CD4-positive, CD25-positive, alpha-beta regulatory T cell (primary cell): Measurements from ENCODE around the gene MLLT10. TPM values are rescaled to one million over a fixed set of nuclear protein-coding genes. Genes with fewer than 3 reads are reported as not detected.
"Not testable (repeated sequence)": the region's sequence is repeated elsewhere in the genome, so short reads cannot be mapped to it uniquely, and the experiment has no call there.

Source experiments
- ATAC-seq, 2 donors: fragments of 150-1000 bp; cut with Tn5 transposase; one replicate each; pipeline ENCODE4 v1.10.0; 2021; ENCODE audit warnings: low read depth in 2 of 2, moderate number of reproducible peaks in 2 of 2, moderate library complexity in 1 of 2
- DNase-seq, 3 donors: peaks; one replicate each; pipeline versions ENCODE4 v3.0.0 to v3.0.0-alpha.2; 2012 to 2022; ENCODE audit warnings: mixed read lengths in 1 of 3
- H3K27ac ChIP-seq: one replicate; pipeline ENCODE4 v1.7.0; 2013; ENCODE audit warnings: mild to moderate bottlenecking, low read length; ENCODE audit not compliant: insufficient read depth, poor library complexity, severe bottlenecking
- H3K27me3 ChIP-seq: one replicate; pipeline ENCODE4 v1.7.0; 2013; ENCODE audit warnings: low read length; ENCODE audit not compliant: control insufficient read depth, insufficient read depth
- H3K36me3 ChIP-seq: one replicate; pipeline ENCODE4 v1.7.0; 2013; ENCODE audit warnings: mild to moderate bottlenecking, low read length, moderate library complexity; ENCODE audit not compliant: control insufficient read depth, insufficient read depth
- H3K4me1 ChIP-seq: 2 replicates; pipeline ENCODE4 v1.7.0; 2013; ENCODE audit warnings: mild to moderate bottlenecking, low read length; ENCODE audit not compliant: insufficient read depth, control insufficient read depth, poor library complexity, severe bottlenecking
- H3K4me3 ChIP-seq: one replicate; pipeline ENCODE4 v1.7.0; 2013; ENCODE audit warnings: low read depth, mild to moderate bottlenecking, low read length, moderate library complexity
- H3K9me3 ChIP-seq, 2 experiments: 1 replicate in 1 of 2; 2 replicates in 1 of 2; pipeline ENCODE4 v1.7.0; 2013; ENCODE audit warnings: low read length in 2 of 2, mild to moderate bottlenecking in 1 of 2, moderate library complexity in 1 of 2; ENCODE audit not compliant: control insufficient read depth in 2 of 2
- H3K27ac Mint-ChIP-seq, 3 donors: one replicate each; pipeline ENCODE4 v1.8.0; 2020 to 2022; ENCODE audit warnings: mild to moderate bottlenecking in 3 of 3, mixed read lengths in 3 of 3, moderate library complexity in 2 of 3
- H3K27me3 Mint-ChIP-seq: one replicate; pipeline ENCODE4 v1.8.0; 2022; ENCODE audit warnings: mild to moderate bottlenecking, mixed read lengths
- H3K36me3 Mint-ChIP-seq: one replicate; pipeline ENCODE4 v1.8.0; 2020; ENCODE audit warnings: mixed read lengths
- H3K4me1 Mint-ChIP-seq, 4 donors: one replicate each; pipeline ENCODE4 v1.8.0; 2020 to 2022; ENCODE audit warnings: mixed read lengths in 4 of 4, mild to moderate bottlenecking in 1 of 4
- H3K4me3 Mint-ChIP-seq, 4 donors: one replicate each; pipeline ENCODE4 v1.8.0; 2020 to 2022; ENCODE audit warnings: mild to moderate bottlenecking in 4 of 4, mixed read lengths in 4 of 4, moderate library complexity in 3 of 4
- H3K9me3 Mint-ChIP-seq, 7 donors: one replicate each; pipeline ENCODE4 v1.8.0; 2020 to 2022; ENCODE audit warnings: mixed read lengths in 7 of 7, mild to moderate bottlenecking in 3 of 7, moderate library complexity in 2 of 7
- polyA plus RNA-seq, 4 donors: library from polyadenylated mRNA; unstranded; fragments of 300-500 nt; fragmentation: Illumina TruSeq; gene quantifications; one replicate each; pipeline ENCODE4 v1.2.3, GENCODE V29; 2021
- total RNA-seq: library from RNA; stranded (reverse); gene quantifications from one replicate; pipeline ENCODE4 v1.2.3, GENCODE V29; 2022

Gene MLLT10
- total and polyA plus RNA-seq, 5 donors from 2014 or later, result 5.8 to 81.9 (median 8.1) TPM

DNA sequence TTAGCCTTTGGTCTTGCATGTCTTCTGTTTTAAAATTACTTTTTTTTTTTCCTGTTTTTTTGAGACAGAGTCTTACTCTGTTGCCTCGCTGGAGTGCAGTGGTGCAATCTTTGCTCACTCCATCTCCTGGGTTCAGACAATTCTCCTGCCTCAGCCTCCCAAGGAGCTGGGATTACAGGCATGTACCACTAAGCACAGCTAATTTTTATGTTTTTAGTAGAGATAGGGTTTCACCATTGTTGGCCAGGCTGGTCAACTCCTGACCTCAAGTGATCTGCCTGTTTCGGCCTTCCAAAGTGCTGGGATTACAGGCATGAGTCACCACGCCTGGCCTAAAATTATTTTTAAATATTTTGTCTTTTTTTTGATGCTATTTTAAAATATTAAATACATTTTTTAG lies 38.5 kb downstream of the MLLT10 start:
- DNase-seq (no peak), ATAC-seq (no peak)
- peaks cover 40 to 69% (median 60%) of the 10 kb centered on the region in 4 donors for H3K4me1 Mint-ChIP-seq
- Histone ChIP-seq H3K36me3 (peaks cover 3% of the 10 kb centered on the region), H3K4me3 (no peak overlapping the region), H3K27me3 (no peaks in the 10 kb centered on the region), H3K4me1 (peaks cover 10% of the 10 kb centered on the region), H3K9me3 (no peaks in the 10 kb centered on the region), H3K27ac (no peak overlapping the region)
- H3K9me3 Mint-ChIP-seq, result peaks cover 0 to 2% (median 0%) of the 10 kb centered on the region in 7 donors
- H3K27ac Mint-ChIP-seq, result peak overlapping the region in 2 of 3 donors; percentile 14 to 39
- no peaks in the 10 kb centered on the region for H3K27me3 Mint-ChIP-seq
- H3K36me3 Mint-ChIP-seq, result peaks cover 31% of the 10 kb centered on the region
- peak overlapping the region in 1 of 4 donors; percentile 33 for H3K4me3 Mint-ChIP-seq

DNA sequence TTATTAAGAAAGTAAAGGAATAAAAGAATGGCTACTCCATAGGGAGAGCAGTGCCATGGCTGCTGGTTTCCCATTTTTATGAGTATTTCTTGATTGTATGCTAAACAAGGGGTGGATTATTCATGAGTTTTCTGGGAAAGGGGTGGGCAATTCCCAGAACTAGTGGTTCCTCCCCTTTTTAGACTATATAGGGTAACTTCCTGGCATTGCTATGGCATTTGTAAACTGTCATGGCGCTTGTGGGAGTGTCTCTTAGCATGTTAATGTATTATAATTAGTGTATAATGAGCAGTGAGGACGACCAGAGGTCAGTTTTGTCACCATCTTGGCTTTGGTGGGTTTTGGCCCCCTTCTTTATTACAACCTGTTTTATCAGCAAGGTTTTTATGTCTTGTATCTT lies 40.5 kb downstream of the MLLT10 start:
- H3K4me1 Mint-ChIP-seq, result peaks cover 52 to 76% (median 66%) of the 10 kb centered on the region in 4 donors
- not testable (repeated sequence) for H3K27ac ChIP-seq, ATAC-seq, H3K4me3 ChIP-seq, H3K27me3 ChIP-seq, H3K27me3 Mint-ChIP-seq, DNase-seq, H3K9me3 ChIP-seq, H3K36me3 ChIP-seq, H3K9me3 Mint-ChIP-seq
- H3K36me3 Mint-ChIP-seq, result peaks cover 25% of the 10 kb centered on the region
- peak overlapping the region in 1 of 4 donors; percentile 10 for H3K4me3 Mint-ChIP-seq
- peak overlapping the region in 1 of 3 donors; percentile 57 for H3K27ac Mint-ChIP-seq
- peaks cover 10% of the 10 kb centered on the region for H3K4me1 ChIP-seq

DNA sequence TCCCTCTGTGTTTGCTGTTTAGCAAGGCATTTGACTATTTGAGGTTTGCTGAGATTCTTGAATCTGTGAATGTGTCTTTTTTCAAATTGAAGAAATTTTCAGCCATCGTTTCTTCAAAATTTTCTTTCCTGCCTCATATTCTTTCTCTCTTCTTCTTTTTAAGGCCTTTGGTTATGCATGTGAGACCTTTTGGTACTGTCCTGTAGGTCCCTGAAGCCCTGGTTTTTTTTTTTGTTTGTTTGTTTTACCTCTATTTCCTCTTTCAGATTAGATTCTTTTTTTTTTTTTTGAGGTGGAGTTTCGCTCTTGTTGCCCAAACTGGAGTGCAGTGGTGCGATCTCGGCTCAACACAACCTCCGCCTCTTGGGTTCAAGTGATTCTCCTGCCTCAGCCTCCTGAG lies 45.3 kb downstream of the MLLT10 start:
- DNase-seq, result no peak
- peaks cover 0 to 4% (median 2%) of the 10 kb centered on the region in 7 donors for H3K9me3 Mint-ChIP-seq
- H3K4me1 ChIP-seq, result no peaks in the 10 kb centered on the region
- no peaks in the 10 kb centered on the region for H3K27me3 Mint-ChIP-seq
- no peaks in the 10 kb centered on the region for H3K27me3 ChIP-seq
- H3K4me3 Mint-ChIP-seq, result peak overlapping the region in 1 of 4 donors; percentile 25
- no peak overlapping the region for H3K27ac ChIP-seq
- peaks cover 5% of the 10 kb centered on the region for H3K36me3 ChIP-seq
- ATAC-seq, result no peak
- H3K9me3 ChIP-seq, result no peaks in the 10 kb centered on the region
- H3K27ac Mint-ChIP-seq, result peak overlapping the region in 2 of 3 donors; percentile 11 to 84
- no peak overlapping the region for H3K4me3 ChIP-seq
- peaks cover 35 to 51% (median 47%) of the 10 kb centered on the region in 4 donors for H3K4me1 Mint-ChIP-seq
- H3K36me3 Mint-ChIP-seq, result peaks cover 31% of the 10 kb centered on the region

DNA sequence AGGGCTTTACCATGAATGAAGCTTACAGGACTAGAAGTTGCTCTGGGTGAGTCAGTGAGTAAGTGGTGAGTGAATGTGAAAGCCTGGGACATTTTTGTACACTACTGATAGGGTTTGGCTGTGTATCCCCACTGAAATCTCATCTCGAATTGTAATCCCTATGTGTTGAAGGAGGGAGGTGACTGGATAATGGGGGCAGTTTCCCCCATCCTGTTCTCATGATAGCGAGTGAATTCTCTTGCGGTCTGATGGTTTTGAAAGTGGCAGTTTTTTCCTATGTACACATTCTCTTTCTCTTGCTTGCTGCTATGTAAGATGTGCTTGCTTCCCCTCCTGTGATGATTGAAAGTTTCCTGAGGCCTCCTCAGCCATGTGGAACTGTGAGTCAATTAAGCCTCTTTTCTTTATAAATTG lies 47.4 kb downstream of the MLLT10 start:
- H3K9me3 ChIP-seq, H3K9me3 Mint-ChIP-seq, H3K4me3 Mint-ChIP-seq, H3K4me1 ChIP-seq, ATAC-seq, H3K27me3 Mint-ChIP-seq, H3K27me3 ChIP-seq, H3K4me3 ChIP-seq, H3K36me3 ChIP-seq, DNase-seq, H3K27ac ChIP-seq: not testable (repeated sequence)
- Mint-ChIP-seq H3K4me1 (peaks cover 38 to 52% (median 46%) of the 10 kb centered on the region in 4 donors), H3K36me3 (peaks cover 31% of the 10 kb centered on the region), H3K27ac (peak overlapping the region in 1 of 3 donors; percentile 66)

DNA sequence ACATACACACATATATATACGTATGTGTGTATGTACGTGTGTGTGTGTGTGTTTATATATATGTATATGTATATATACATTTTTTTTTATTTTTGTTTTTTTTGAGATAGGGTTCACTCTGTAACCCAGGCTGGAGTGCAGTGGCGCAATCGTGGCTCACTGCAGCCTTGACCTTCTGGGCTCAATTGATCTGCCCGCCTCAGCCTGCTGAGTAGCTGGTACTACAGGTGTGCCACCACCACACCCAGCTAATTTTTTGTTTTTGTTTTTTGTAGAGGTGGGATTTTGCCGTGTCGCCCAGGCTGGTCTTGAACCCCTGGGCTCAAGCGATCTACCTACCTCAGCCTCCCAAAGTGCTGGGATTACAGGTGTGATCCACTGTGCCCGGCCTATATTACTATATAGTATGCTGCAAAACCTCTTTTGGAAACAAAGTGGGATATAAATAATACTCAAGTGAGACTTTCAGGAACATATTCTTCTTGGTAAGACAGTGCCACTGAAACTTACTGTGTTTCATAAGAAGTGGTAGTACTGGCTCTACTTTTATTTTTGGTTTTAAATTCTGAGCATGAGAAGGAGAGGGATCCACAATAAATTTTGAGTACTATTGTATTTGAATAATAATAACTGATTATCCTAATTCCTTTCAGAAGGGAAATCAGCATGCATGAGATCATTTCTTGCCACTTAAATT lies 51.0 kb downstream of the MLLT10 start:
- H3K4me3 ChIP-seq, result peak overlapping the region; percentile 16
- H3K4me1 Mint-ChIP-seq, result peaks cover 40 to 57% (median 50%) of the 10 kb centered on the region in 4 donors
- no peak overlapping the region for H3K27ac ChIP-seq
- no peaks in the 10 kb centered on the region for H3K9me3 ChIP-seq
- no peak overlapping the region for H3K4me3 Mint-ChIP-seq
- no peak for DNase-seq
- H3K36me3 Mint-ChIP-seq, result peaks cover 41% of the 10 kb centered on the region
- no peaks in the 10 kb centered on the region for H3K27me3 Mint-ChIP-seq
- H3K4me1 ChIP-seq, result no peaks in the 10 kb centered on the region
- H3K9me3 Mint-ChIP-seq, result peaks cover 0 to 4% (median 2%) of the 10 kb centered on the region in 7 donors
- ATAC-seq, result no peak
- H3K27me3 ChIP-seq, result no peaks in the 10 kb centered on the region
- H3K36me3 ChIP-seq, result peaks cover 22% of the 10 kb centered on the region
- peak overlapping the region in 2 of 3 donors; percentile 45 to 49 for H3K27ac Mint-ChIP-seq

DNA sequence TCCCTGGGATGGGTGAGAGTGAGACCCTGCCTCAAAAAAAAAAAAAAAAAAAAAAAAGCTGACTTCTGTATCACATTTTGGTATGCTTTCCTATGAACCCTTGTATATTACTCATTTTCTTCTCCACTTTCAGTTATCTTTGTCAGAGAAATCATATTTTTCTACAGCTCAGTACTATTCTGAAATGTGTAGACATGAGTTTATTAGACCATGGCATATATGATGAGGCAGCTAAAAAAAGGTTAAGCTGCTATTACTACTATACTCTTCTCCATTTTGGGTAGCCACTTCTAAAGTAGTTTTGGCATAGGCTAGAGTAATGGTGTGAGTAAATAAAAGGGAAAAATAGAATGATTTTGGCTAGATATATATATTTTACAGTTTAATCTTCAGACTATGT lies 53.4 kb downstream of the MLLT10 start:
- no peak overlapping the region for H3K27ac Mint-ChIP-seq
- H3K27me3 Mint-ChIP-seq, result no peaks in the 10 kb centered on the region
- ATAC-seq (no peak), DNase-seq (no peak)
- Histone ChIP-seq H3K4me1 (no peaks in the 10 kb centered on the region), H3K9me3 (no peaks in the 10 kb centered on the region), H3K27me3 (no peaks in the 10 kb centered on the region), H3K36me3 (peaks cover 22% of the 10 kb centered on the region), H3K4me3 (no peak overlapping the region), H3K27ac (no peak overlapping the region)
- peaks cover 0 to 4% (median 2%) of the 10 kb centered on the region in 7 donors for H3K9me3 Mint-ChIP-seq
- H3K4me3 Mint-ChIP-seq, result no peak overlapping the region
- H3K4me1 Mint-ChIP-seq, result peaks cover 46 to 58% (median 49%) of the 10 kb centered on the region in 4 donors
- peaks cover 43% of the 10 kb centered on the region for H3K36me3 Mint-ChIP-seq

DNA sequence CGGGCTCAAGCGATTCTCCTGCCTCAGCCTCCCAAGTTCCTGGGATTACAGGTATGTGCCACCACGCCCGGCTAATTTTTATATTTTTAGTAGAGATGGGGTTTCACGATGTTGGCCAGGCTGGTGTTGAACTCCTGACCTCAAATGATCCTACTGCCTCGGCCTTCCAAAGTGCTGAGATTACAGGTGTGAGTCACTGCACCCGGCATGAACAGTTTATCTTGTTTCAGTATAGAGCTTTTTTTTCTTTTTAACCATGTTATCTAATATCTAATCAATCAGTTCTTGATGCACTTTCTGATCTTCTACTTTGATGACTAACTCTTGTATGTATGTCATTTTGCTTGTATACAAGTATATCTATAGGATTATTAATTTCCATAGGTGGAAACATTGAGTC lies 54.1 kb downstream of the MLLT10 start:
- H3K36me3 ChIP-seq, result peaks cover 25% of the 10 kb centered on the region
- Mint-ChIP-seq H3K27ac (peak overlapping the region in 1 of 3 donors; percentile 19), H3K36me3 (peaks cover 44% of the 10 kb centered on the region), H3K4me1 (peaks cover 43 to 62% (median 50%) of the 10 kb centered on the region in 4 donors)
- H3K27me3 Mint-ChIP-seq, H3K4me3 ChIP-seq, H3K27me3 ChIP-seq, H3K4me3 Mint-ChIP-seq, H3K9me3 Mint-ChIP-seq, H3K9me3 ChIP-seq, H3K4me1 ChIP-seq, ATAC-seq, DNase-seq, H3K27ac ChIP-seq: not testable (repeated sequence)

DNA sequence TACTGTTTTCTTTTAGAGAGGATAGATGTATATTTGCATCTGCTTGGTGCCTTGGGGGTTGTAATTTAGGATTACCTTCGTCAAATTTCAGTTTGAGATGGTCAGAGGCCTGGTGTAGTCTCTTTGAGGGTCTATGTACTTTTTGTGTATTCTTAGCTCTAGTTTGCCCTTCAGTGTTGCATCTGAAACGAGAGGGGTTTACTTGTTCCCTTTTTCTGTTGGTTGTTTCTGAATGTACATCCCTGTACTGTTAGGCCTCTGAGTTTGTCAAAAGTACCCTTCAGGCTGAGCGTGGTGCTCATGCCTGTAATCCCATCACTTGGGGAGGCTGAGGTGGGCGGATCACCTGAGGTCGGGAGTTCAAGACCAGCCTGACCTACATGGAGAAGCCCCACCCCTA lies 60.0 kb downstream of the MLLT10 start:
- Histone ChIP-seq H3K36me3 (peaks cover 14% of the 10 kb centered on the region), H3K9me3 (no peaks in the 10 kb centered on the region), H3K4me3 (no peak overlapping the region), H3K27ac (no peak overlapping the region), H3K4me1 (no peaks in the 10 kb centered on the region), H3K27me3 (no peaks in the 10 kb centered on the region)
- H3K36me3 Mint-ChIP-seq, result peaks cover 35% of the 10 kb centered on the region
- peak overlapping the region in 1 of 3 donors; percentile 17 for H3K27ac Mint-ChIP-seq
- ATAC-seq (no peak), DNase-seq (no peak)
- peaks cover 20 to 43% (median 36%) of the 10 kb centered on the region in 4 donors for H3K4me1 Mint-ChIP-seq
- no peak overlapping the region for H3K4me3 Mint-ChIP-seq
- H3K9me3 Mint-ChIP-seq, result peaks cover 0 to 2% (median 0%) of the 10 kb centered on the region in 7 donors
- H3K27me3 Mint-ChIP-seq, result no peaks in the 10 kb centered on the region
